T-helper 17 cell (primary cell): Measurements from ENCODE around the gene SESN2. TPM values are rescaled to one million over a fixed set of nuclear protein-coding genes. Genes with fewer than 3 reads are reported as not detected.
A peak's percentile ranks its signal among the peaks of the same experiment; 100 is the strongest.

Experiments used
- ATAC-seq: fragments of 150-1000 bp; cut with Tn5 transposase; 2 replicates; pipeline ENCODE4 v1.10.0; 2021; ENCODE audit warnings: mild to moderate bottlenecking, moderate library complexity
- DNase-seq, 3 donors: peaks; one replicate each; pipeline versions ENCODE4 v3.0.0 to v3.0.0-alpha.2; 2020 to 2021
- H3K9me3 ChIP-seq: one replicate; pipeline ENCODE4 v1.7.0; 2013; ENCODE audit warnings: low read length, mild to moderate bottlenecking; ENCODE audit not compliant: control insufficient read depth, poor library complexity, severe bottlenecking
- H3K27ac Mint-ChIP-seq: one replicate; pipeline ENCODE4 v1.8.0; 2022; ENCODE audit warnings: mild to moderate bottlenecking, moderate library complexity, mixed read lengths
- H3K27me3 Mint-ChIP-seq: one replicate; pipeline ENCODE4 v1.8.0; 2022; ENCODE audit warnings: mixed read lengths
- H3K36me3 Mint-ChIP-seq: one replicate; pipeline ENCODE4 v1.8.0; 2022; ENCODE audit warnings: low read depth, mixed read lengths
- H3K4me1 Mint-ChIP-seq: one replicate; pipeline ENCODE4 v1.8.0; 2022; ENCODE audit warnings: mild to moderate bottlenecking, mixed read lengths
- H3K4me3 Mint-ChIP-seq: one replicate; pipeline ENCODE4 v1.8.0; 2022; ENCODE audit warnings: mild to moderate bottlenecking, moderate library complexity, mixed read lengths
- total RNA-seq, 4 donors: library from RNA in 2 of 4; stranded (reverse) in 2 of 4; gene quantifications; one replicate each; pipeline ENCODE4 v1.2.3 and lab custom pipeline; 2022 to 2026

Gene SESN2, protein sequence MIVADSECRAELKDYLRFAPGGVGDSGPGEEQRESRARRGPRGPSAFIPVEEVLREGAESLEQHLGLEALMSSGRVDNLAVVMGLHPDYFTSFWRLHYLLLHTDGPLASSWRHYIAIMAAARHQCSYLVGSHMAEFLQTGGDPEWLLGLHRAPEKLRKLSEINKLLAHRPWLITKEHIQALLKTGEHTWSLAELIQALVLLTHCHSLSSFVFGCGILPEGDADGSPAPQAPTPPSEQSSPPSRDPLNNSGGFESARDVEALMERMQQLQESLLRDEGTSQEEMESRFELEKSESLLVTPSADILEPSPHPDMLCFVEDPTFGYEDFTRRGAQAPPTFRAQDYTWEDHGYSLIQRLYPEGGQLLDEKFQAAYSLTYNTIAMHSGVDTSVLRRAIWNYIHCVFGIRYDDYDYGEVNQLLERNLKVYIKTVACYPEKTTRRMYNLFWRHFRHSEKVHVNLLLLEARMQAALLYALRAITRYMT
- total RNA-seq (10 to 100 TPM; 16.6 to 35.3 TPM), total RNA-seq (lab: John Stamatoyannopoulos, UW) (22.2 to 34.0 reads per million in 2 donors)

DNA sequence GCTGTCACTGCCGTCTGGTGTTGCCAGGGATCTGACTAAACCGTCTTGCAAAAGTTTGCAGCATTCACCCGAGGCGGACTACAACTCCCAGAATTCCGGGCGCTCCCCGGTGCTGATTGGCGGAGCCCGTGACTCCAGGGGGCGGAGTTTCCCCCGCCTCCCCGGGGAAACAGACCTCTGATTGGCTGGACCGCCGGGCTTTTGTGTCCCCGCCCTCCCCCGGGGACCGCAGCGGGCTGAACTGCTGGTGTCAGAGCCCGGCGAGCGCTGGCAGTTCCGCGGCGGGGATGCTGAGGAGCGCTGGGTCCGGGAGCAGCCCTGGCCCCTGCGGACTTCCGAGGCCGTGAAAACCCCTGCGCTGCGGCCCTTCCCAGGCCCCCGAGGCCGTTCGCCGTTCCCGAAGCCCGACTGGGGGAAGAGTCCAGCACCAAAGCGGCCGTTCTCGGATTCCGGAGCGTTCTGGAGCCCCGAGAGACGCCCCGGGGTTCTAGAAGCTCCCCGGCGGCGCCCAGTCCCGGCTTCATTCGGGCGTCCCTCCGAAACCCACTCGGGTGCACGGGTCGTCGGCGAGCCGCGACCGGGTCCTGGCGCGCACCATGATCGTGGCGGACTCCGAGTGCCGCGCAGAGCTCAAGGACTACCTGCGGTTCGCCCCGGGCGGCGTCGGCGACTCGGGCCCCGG, at the start of gene SESN2:
TSS of gene SESN2 (plus strand) at position 267 of the 682 bp plus-strand sequence. CDS start at position 597, 330 bp downstream.
- Mint-ChIP-seq H3K27ac (peak within 1 kb of the TSS; percentile 9), H3K4me1 (peaks cover 32% of the 10 kb centered on the region), H3K4me3 (peak within 1 kb of the TSS; percentile 88), H3K27me3 (no peaks in the 10 kb centered on the region), H3K36me3 (no peaks in the 10 kb centered on the region)
- ATAC-seq (peak; percentile 98), DNase-seq (peak; percentile 98 to 99 (median 98))
- H3K9me3 ChIP-seq: no peaks in the 10 kb centered on the region

DNA sequence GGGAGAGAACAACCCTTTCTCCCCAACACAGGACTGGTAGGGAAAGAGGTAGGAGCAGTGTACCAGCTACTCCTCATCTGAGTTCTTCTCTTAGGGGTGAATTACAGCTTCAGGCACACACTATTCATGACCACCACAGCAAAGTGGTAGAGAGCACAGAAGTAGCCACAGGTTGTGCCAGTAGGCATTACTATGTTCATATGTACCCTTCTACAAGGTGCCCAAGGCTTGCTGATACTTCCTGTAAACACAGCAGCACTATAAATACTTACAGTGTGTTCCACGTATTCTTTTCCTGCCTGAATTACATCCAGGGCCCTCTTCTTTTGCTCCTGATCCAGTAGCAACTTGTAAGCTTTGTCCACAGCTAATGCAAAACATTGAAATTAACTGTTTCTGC, 49.6 kb upstream of the SESN2 start:
- peaks cover 2% of the 10 kb centered on the region for H3K36me3 Mint-ChIP-seq
- peaks cover 5% of the 10 kb centered on the region for H3K4me1 Mint-ChIP-seq
- H3K9me3 ChIP-seq: no peaks in the 10 kb centered on the region
- DNase-seq: no peak
- H3K27ac Mint-ChIP-seq: no peak overlapping the region
- no peaks in the 10 kb centered on the region for H3K27me3 Mint-ChIP-seq
- no peak overlapping the region for H3K4me3 Mint-ChIP-seq
- no peak for ATAC-seq

DNA sequence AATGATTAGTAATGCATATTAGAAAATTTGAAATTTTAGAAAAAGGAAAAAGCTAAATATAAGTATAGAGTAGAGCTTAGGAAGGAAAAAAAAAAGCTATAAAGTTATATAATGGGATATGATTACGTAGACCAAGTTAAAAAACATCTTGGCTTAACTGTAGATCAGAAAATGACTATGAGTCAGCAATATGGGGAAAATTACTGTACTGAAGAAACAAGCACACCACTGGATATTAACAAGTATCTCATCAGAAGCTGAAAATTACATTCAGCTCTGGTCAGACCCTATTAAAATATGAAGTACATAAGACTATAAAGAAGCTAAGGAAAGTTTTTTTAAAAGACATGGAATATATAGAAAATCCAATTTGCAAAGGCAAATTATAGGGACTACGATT, 46.0 kb upstream of the SESN2 start:
- DNase-seq: no peak
- Mint-ChIP-seq H3K4me1 (peaks cover 5% of the 10 kb centered on the region), H3K36me3 (peaks cover 2% of the 10 kb centered on the region), H3K27me3 (no peaks in the 10 kb centered on the region), H3K4me3 (no peak overlapping the region), H3K27ac (no peak overlapping the region)
- no peaks in the 10 kb centered on the region for H3K9me3 ChIP-seq
- no peak for ATAC-seq

DNA sequence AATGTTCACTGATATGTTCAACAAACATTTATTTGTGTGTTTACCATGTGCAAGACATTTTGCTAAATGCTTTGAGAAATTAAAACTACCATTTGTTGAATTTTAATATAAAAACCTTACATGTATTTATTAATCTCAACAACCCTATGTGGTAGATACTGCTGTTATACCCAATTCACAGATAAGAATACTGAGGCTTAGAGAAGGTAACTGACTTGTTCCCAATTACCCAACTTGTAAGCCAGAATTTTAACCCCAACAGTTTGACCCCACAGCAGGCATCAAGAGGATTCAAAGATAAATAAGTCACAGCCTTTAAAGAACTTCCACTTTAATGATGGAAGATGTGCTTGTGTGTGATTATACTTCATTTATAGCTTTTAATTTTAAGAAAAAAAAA, 30.2 kb upstream of the SESN2 start:
- peaks cover 13% of the 10 kb centered on the region for H3K4me1 Mint-ChIP-seq
- H3K27me3 Mint-ChIP-seq: no peaks in the 10 kb centered on the region
- ATAC-seq (no peak), DNase-seq (no peak)
- H3K4me3 Mint-ChIP-seq: no peak overlapping the region
- peak overlapping the region; percentile 49 for H3K27ac Mint-ChIP-seq
- H3K9me3 ChIP-seq: no peaks in the 10 kb centered on the region
- peaks cover 8% of the 10 kb centered on the region for H3K36me3 Mint-ChIP-seq

DNA sequence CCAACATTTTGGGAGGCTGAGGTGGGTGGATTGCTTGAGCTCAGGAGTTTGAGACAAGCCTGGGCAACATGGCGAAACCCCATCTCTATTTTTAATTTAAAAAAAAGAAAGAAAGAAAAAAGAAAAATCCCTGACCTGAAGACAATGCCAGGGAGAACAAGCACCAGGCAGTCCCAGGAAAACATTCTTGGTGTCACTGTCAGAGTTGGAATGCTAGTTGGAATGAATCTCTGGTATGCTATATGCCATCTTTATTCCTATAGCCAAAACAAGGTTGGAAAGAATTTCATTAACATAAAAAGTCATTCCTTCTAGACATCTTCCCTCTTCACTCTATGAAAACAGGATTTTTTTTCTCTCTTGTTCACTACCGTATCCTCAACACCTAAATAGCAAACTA, 29.3 kb upstream of the SESN2 start:
- no peaks in the 10 kb centered on the region for H3K9me3 ChIP-seq
- Mint-ChIP-seq H3K4me3 (no peak overlapping the region), H3K36me3 (peaks cover 8% of the 10 kb centered on the region), H3K27ac (peak overlapping the region; percentile 49), H3K27me3 (no peaks in the 10 kb centered on the region), H3K4me1 (peaks cover 13% of the 10 kb centered on the region)
- DNase-seq (no peak), ATAC-seq (no peak)

DNA sequence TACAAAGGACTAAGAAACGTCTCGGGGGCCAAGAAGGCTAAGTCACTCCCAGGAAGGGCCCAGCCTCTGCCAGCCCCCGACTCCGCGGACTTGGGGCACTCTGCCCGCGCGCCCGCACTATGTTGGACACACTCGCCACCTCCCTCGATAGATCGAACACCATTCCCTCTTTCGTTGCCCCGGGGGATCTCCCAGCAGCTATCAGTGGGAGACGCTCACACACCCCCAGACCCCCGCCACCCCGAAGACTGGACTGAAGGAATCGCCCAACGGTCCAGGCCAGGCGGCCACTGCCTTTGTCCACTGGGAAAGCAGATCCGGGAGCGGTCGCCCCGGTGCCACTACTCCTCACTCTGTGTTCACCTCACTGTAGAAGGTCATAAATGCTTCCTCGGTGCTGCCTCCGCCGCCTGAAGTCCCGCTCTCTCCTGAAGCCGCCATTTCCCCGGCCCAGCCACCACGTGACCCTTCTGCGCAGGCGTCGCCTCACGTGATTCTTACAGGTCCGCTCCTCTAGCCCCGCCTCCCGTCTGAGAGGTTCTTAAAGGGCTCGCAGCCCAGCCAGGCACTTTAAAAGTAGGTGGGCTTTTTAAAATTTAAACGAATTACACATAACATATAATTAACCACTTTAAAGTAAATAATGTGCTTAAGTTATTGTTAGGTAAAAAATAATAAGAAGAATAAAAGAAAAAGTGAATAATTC, 26.6 kb upstream of the SESN2 start, which contains the start of gene DNAJC8:
TSS of gene DNAJC8 (minus strand) at position 472 of the 706 bp plus-strand sequence. CDS start at position 441, 31 bp downstream.
- no peaks in the 10 kb centered on the region for H3K9me3 ChIP-seq
- Mint-ChIP-seq H3K27me3 (no peaks in the 10 kb centered on the region), H3K4me3 (peak within 1 kb of the TSS; percentile 100), H3K27ac (peak within 1 kb of the TSS; percentile 100), H3K4me1 (peaks cover 11% of the 10 kb centered on the region), H3K36me3 (peaks cover 6% of the 10 kb centered on the region)
- ATAC-seq (peak; percentile 68), DNase-seq (peak; percentile 88 to 91 (median 89))

DNA sequence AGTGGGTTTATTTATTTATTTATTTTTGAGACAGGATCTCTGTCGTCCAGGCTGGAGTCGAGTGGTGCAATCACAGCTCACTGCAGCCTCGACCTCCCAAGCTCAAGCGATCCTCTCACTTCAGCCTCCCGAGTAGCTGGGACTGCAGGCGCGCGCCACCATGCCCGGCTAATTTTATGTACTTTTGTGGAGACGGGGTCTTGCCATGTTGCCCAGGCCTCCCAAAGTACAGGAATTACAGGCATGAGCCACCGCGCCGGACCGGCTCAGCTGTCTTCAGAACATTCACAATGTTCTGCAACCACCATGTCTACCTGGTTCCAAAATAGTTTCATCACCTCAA, 26.1 kb upstream of the SESN2 start:
- peaks cover 6% of the 10 kb centered on the region for H3K36me3 Mint-ChIP-seq
- H3K9me3 ChIP-seq: no peaks in the 10 kb centered on the region
- peaks cover 14% of the 10 kb centered on the region for H3K4me1 Mint-ChIP-seq
- H3K4me3 Mint-ChIP-seq: no peak overlapping the region
- DNase-seq: no peak
- H3K27ac Mint-ChIP-seq: peak overlapping the region; percentile 100
- H3K27me3 Mint-ChIP-seq: no peaks in the 10 kb centered on the region
- ATAC-seq: no peak

DNA sequence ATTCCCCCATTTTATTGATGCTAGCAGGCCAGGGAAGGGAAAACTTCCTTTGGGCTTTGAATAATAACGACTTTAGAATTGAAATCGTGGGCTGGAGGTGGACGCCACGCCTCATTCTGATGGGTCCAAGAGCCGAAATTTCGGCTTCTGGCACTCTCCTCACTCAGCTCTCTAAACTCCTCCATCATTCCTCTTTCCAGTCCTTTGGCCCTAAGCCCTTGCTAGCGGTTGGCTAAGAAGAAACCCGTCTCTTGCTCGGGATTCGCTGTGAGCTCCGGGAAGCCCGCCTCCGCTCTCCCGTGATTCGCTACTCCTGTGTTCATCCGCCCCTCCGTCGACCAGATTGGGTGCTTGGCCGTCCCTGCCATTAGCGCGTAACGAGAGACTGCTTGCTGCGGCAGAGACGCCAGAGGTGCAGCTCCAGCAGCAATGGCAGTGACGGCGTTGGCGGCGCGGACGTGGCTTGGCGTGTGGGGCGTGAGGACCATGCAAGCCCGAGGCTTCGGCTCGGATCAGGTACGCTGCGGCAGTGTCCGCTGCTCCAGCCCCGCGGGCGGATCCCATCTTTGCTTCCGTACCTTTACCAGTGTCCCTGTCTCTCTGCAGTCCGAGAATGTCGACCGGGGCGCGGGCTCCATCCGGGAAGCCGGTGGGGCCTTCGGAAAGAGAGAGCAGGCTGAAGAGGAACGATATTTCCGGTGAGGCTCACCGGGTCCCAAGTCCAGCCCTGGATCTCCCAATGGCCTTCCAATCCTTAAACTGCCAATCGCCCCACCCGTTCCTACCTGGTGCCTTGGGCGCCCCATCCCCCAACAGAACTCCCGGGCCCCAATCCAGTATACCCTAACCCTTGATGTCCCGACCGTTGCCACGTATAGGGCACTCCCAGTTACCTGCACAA, 23.3 kb upstream of the SESN2 start, which contains the start of gene ATP5IF1:
TSS of gene ATP5IF1 (plus strand) at position 370 of the 901 bp plus-strand sequence. CDS start at position 430, 60 bp downstream.
- Mint-ChIP-seq H3K27ac (no peak within 1 kb of the TSS), H3K36me3 (peaks cover 4% of the 10 kb centered on the region), H3K4me3 (peak within 1 kb of the TSS; percentile 50), H3K27me3 (no peaks in the 10 kb centered on the region), H3K4me1 (peaks cover 12% of the 10 kb centered on the region)
- DNase-seq (peak; percentile 85 to 91 (median 86)), ATAC-seq (peak; percentile 97)
- no peaks in the 10 kb centered on the region for H3K9me3 ChIP-seq

DNA sequence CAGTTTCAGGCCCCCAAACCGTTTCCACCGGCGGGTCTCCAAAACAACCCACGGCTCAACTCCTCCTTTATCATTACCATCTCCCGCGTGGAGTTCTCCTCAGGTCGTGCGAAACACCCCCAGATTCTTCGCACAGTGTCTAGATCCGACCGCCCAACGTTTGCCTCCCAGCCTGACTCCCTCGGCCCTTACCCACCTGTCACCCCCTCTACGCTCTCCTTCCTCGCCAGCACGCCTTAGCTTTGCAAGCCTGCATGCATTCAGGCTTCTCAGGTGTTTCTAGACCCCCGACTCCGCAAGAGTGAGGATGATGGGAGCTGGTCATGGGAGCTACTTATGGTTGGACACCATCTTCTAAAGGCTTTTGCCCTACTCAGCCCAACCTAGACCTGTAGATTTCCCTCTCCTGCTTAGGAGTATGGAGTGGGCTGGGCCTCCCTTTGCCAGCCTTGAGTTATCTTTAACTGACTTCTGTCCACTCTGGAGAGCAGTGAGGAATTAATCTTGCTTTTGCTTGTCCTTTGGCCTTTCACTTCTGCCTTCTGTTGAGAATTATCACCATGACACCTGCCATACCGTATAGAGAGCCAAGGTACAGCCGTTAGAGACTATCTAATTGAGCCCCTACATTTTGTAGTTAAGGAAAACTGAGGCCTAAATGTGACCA, 22.5 kb upstream of the SESN2 start:
- H3K36me3 Mint-ChIP-seq: peaks cover 4% of the 10 kb centered on the region

DNA sequence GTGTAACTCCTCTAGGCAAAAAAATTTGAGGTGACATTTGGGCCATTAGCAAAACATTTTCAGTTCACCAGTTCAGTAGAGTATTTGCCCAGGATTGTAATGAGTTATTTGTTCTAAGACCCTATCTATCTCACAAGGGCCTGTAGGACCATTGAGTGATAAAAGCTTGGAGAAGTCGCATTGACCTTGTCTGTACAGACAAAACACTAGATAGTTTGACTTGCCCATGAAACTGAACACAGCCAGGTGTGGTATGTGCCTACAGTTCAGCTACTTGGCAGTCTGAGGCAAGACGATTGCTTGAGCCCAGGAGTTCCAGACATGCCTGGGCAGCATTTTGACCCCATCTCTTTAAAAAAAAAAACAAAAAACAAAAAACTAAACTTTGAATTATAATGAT, 20.3 kb upstream of the SESN2 start:
- no peak for ATAC-seq
- no peaks in the 10 kb centered on the region for H3K36me3 Mint-ChIP-seq
- peaks cover 12% of the 10 kb centered on the region for H3K4me1 Mint-ChIP-seq
- no peak overlapping the region for H3K4me3 Mint-ChIP-seq
- no peak overlapping the region for H3K27ac Mint-ChIP-seq
- no peaks in the 10 kb centered on the region for H3K27me3 Mint-ChIP-seq
- no peak for DNase-seq
- H3K9me3 ChIP-seq: no peaks in the 10 kb centered on the region

More for the DNA sequence above, 22.5 kb upstream of the SESN2 start:
- H3K27me3 Mint-ChIP-seq: no peaks in the 10 kb centered on the region
- no peaks in the 10 kb centered on the region for H3K9me3 ChIP-seq
- DNase-seq: no peak
- ATAC-seq: no peak
- peaks cover 12% of the 10 kb centered on the region for H3K4me1 Mint-ChIP-seq
- H3K4me3 Mint-ChIP-seq: no peak overlapping the region
- no peak overlapping the region for H3K27ac Mint-ChIP-seq

DNA sequence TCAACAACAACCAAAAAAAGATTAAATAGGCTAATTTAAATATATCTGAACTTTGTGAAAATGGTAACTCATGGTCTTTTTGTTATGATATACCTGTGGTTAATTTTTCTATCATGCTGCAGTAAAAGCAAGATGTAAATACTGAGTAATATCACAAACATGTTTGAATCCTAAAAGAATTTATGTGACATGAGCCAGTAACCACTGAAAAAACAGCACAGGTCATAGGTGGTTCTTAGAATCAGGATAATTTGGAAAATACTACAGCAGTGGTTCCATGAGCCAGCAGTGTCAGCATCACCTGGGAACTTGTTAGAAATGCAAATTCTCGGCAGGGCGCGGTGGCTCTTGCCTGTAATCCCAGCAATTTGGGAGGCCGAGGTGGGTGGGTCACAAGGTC, 19.3 kb upstream of the SESN2 start:
- Mint-ChIP-seq H3K4me1 (peaks cover 16% of the 10 kb centered on the region), H3K36me3 (no peaks in the 10 kb centered on the region), H3K27ac (peak overlapping the region; percentile 4), H3K27me3 (no peaks in the 10 kb centered on the region), H3K4me3 (no peak overlapping the region)
- DNase-seq: no peak
- no peak for ATAC-seq
- H3K9me3 ChIP-seq: no peaks in the 10 kb centered on the region
